D721Med (cell line): Measurements from ENCODE around the gene PAK4.

Experiments used
- DNase-seq: peaks from one replicate; pipeline ENCODE4 v3.0.0; 2011; ENCODE audit warnings: low spot score; ENCODE audit not compliant: insufficient read length
- FAIRE-seq: peaks from 2 replicates; lab custom pipeline; 2011; peaks lifted over from hg19 to GRCh38; lab: Jason Lieb, UNC
- TF ChIP-seq, protein P1 (sequence below): IDR thresholded peaks from 2 replicates; pipeline ENCODE4 v1.5.1; 2012; ENCODE audit warnings: mild to moderate bottlenecking, control low read depth; ENCODE audit not compliant: insufficient read depth; ENCODE audit errors: missing control alignments

Gene PAK4

DNA sequence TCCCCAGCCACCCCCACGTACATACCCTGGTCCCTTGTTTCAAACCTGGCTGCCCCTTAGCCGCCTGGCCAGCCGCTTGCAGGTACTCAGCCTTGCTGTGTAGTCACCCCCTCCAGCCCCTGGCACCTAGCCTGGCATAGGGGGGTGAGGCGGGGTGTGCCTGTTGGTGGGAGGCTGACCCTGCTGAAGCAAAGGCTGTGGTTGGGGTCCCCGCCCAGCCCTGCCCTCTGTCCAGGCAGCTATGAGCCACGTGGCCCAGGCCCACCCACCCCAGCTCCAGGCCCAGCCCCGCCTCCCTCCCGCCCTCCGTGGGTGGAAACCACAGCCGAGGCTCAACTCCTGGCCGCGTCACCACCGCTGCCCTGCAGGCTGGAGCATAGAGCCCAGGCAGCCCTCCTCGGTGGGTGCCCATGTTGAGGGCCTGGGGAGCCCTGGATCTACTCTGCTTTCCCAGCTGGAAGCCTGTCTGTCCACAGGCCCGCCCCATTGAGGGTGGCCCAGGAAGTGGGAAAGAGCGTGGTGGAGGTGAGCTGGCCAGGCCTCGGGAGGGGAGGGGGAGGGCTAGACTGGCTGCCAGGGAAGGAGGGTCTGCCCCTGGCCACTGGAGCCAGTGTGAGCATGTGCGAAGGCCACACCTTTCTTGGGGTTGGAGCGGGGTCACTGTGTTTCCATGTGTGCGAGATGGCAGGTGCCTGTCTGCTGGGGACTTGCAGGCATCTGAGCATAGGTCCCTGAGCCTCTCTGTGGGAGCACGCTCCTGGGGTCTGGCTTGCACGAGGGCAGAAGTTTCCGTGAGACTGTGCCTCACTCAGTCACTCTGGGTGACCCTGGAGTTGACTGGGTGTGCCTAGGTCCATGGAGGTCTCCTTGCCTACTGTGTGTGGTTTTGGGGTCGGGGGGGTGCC, 31.0 kb downstream of the PAK4 start:
- TF ChIP-seq, protein P1, sequence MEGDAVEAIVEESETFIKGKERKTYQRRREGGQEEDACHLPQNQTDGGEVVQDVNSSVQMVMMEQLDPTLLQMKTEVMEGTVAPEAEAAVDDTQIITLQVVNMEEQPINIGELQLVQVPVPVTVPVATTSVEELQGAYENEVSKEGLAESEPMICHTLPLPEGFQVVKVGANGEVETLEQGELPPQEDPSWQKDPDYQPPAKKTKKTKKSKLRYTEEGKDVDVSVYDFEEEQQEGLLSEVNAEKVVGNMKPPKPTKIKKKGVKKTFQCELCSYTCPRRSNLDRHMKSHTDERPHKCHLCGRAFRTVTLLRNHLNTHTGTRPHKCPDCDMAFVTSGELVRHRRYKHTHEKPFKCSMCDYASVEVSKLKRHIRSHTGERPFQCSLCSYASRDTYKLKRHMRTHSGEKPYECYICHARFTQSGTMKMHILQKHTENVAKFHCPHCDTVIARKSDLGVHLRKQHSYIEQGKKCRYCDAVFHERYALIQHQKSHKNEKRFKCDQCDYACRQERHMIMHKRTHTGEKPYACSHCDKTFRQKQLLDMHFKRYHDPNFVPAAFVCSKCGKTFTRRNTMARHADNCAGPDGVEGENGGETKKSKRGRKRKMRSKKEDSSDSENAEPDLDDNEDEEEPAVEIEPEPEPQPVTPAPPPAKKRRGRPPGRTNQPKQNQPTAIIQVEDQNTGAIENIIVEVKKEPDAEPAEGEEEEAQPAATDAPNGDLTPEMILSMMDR = no peak
- DNase-seq = no peak
- FAIRE-seq = no peak

- DNase-seq = no peak
- FAIRE-seq = no peak
- TF ChIP-seq, protein P1 = no peak
Measured at GRCh38 chr19:39157275-39157996, 31.9 kb downstream of the PAK4 start.

DNA sequence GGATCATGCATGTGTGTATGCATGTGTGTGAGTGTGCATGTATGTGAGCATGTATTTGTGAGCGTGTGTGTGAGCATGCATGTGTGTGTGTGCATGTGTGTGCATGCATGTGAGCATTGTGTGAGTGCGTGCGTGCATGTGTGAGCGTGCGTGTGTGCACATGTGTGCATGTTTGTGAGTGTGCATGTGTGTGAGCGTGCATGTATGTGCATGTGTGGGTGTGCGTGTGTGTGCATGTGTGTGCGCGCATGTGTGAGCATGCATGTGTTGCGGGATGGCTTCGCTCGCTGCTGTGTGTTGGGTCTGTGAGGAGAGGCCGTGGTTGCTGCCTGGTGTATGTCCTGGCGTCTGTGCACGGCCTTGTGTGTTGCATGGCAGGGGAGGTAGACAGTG, 32.4 kb downstream of the PAK4 start:
- DNase-seq (no peak), FAIRE-seq (no peak)
- TF ChIP-seq, protein P1 = no peak

GRCh38 chr19:39158646-39159260, 33.2 kb downstream of the PAK4 start:
- DNase-seq (no peak), FAIRE-seq (no peak)

DNA sequence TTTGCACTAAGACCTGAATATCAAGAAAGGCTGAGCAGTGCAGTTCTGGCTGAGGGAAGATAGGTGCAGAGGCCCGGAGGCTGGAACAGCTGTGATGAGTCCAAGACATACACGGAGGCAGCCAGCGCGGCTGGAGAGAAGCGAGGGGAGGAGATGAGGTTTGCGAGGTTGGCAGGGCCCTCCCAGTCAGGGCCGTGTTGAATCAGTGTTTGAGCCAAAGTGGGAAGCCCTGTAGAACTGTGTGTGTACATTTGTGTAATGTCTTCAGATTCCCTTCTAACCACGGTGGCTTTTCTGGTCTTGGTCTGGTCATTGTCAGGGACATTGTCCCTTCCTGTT, 34.9 kb downstream of the PAK4 start:
- FAIRE-seq (no peak), DNase-seq (no peak)
- TF ChIP-seq, protein P1 = no peak

More at GRCh38 chr19:39158646-39159260, 33.2 kb downstream of the PAK4 start:
- TF ChIP-seq, protein P1 = no peak

DNA sequence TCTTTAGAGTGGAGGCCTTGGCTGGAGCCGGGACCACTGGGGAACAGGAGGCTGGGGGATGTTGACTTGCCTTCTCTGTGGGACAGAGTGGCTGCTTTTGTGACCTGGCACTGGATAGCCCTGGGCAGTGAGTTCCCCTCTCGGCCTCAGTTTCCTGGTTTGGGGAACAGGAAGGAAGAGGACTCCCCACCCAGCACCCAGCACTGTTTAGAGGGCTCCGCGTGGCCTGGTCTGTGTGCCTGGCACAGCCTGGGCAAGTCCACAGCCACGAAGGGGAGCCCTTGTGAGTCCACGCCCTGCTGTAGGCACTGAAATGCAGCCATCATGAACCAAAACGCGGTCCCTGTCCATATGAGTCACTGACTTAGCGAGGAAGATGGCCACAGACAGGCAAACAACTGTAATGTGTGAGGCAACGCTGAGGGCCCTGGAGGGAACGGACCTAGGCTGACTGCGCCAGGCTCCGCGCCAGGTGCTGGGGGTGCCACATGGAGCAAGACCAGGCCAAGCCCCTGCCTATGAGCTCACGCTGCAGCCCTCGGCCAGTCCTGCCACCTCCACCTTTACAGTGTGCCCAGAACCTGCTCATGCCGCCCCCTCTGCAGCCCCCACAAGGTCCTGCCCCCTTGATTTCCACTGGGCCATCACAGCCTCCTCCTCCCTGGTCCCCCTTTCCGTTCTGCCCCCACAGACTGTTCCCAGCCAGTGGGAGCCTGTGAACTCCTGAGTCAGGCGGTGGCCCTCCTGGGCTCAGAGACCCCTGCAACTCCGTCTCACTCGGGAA, 35.5 kb downstream of the PAK4 start:
- no peak for DNase-seq
- FAIRE-seq = no peak
- TF ChIP-seq, protein P1 = no peak
